ENCODE data around the gene G6PC1.

Gene G6PC1

DNA sequence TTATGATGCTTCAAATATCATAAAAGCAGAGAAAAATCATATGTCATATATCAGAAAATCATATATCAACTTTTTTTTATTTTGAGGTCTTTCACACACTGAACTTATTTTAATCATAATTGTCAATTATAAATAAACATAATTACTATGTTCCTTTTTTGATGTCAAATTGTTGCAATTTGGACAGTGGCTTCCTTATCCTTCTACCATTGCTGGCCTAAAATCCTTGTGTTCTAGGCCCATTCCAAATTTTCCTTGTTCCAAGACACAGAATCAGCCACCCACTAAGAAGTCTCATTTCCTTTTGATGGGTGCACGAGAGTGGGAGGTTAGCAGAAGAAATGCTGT is 28.9 kb downstream of the G6PC1 start:
- no peak for DNase-seq (ENCODE audit: low read depth in 4 of 4, low spot score in 1 of 4)

DNA sequence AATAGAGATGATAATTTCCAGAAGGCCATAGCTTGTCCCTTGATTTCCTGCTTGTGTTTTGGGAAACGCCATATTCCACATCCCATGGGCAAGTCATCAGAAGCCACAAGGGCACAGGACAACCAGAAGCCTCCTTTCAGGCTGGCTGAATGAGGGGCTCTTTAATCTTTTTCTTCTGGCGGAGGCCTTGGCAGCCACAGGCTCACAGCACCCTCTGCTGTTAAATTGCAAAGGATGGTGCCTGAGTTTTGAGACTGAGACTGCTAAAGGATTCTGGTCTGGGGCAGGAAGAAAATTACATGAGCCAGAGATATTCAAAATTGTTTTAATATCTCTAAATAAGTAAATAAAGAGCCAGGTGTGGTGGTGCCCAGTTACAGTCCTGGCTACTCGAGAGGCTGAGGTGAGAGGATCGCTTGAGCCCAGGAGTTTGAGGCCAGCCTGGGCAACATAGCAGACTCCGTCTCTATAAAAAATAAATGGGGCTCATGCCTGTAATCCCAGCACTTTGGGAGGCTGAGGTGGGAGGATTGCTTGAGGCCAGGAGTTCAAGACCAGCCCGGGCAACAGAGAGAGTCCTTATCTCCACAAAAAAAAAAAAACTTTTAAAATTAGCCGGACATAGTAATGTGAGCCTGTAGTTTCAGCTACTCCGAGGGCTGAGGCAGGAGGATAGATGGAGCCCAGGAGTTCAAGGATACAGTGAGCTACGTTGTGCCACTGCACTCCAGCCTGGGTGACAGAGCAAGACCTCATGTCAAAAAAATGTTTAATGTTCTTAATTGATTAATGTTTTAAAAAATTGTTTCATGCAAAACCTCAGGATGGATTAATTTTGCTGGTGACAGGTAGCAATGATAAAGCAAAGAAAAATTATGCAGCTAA is 37.4 kb downstream of the G6PC1 start:
- DNase-seq (ENCODE audit: low read depth in 4 of 4, low spot score in 1 of 4) = no peak

DNA sequence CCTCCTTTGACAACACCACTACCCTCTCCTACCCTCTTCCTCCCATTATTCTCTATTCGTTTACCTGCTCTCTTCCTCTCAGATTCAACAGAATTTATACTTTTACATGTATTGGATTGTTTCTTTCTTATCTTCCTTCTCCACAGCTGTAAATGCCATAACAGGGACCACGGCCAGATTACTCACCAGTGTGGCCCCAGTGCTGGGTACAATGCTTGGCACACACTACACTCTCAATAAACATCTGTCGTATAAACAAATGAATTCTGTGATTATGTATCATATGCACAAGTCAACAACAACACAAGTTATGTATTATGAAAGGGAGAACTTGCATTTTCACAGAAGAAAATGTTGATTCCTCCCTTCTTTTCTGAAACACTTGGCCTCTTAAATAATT is 43.6 kb downstream of the G6PC1 start:
- DNase-seq (ENCODE audit: low read depth in 4 of 4, low spot score in 1 of 4) = no peak

DNA sequence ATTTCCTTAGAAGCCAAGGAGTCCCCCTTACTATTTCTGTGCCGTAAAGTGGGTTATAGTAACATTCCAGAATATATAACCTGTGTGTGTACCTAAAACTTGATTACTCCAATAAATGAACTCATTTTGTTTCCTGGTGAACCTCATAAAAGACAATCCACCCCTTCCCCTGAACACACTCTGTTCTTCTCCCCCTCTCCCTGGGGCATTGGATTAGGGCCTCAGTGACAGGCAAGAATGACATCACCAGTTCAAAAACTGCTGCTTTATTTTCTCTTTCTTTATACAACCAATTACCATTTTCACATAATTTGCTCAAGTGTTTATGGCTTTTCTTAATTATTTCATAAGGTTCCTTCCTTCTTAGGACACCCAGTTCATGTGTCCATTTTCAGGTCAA is 46.2 kb downstream of the G6PC1 start:
- no peak for DNase-seq (ENCODE audit: low read depth in 4 of 4, low spot score in 1 of 4)

DNA sequence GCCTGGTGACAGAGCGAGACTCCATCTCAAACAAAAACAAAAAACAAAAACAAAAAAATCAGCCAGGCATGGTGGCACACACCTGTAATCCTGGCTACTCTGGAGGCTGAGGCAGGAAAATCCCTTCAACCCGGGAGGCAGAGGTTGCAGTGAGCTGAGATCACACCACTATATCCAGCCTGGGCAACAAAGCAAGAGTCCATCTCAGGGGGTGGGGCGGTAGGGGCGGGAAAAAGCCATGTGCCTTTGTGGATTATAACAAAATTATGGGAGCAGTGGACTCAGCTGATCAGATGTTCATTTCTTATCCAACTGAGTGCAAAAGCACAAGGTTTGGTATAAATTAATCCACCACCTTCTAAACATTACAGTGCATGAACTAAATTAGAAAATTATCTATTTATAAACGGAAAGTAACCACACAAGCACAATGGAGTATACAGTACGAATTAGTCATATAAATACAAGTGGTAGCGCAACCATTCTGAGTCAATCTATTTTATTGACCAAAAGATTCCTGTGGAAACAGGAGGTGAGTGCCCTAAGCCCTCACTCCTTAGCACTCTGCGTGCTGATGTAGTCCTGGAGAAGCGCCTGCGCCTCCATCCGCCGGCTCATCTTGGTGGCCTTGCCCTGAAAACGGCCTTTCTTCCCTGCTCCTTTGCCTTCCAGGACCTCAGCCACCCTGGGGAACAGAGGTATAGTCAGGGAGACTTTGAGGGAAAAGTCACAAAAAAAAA is 49.6 kb downstream of the G6PC1 start:
- no peak for DNase-seq (ENCODE audit: low read depth in 4 of 4, low spot score in 1 of 4)
